Measurements from ENCODE around the gene SACS.

SACS gene

GRCh38 chr13:23473221-23473620 lies 39.7 kb upstream of the SACS start:
- H3K9ac ChIP-seq (ENCODE audit: low read length) = no peak overlapping the region
- H3K4me1 ChIP-seq (ENCODE audit: insufficient read depth, low read length, severe bottlenecking) = no peaks in the 10 kb centered on the region
- H3K36me3 ChIP-seq (ENCODE audit: insufficient read depth, low read length) = no peaks in the 10 kb centered on the region
- H3F3A ChIP-seq (ENCODE audit: insufficient read depth, low read length) = no peaks in the 10 kb centered on the region
- no peak overlapping the region for H3K4me3 ChIP-seq (ENCODE audit: low read depth, low read length, poor library complexity, severe bottlenecking)
- no peaks in the 10 kb centered on the region for H3K27me3 ChIP-seq (ENCODE audit: insufficient read depth, low read length)
- H2AFZ ChIP-seq (ENCODE audit: low read length) = no peak overlapping the region
- no peaks in the 10 kb centered on the region for H4K20me1 ChIP-seq (ENCODE audit: insufficient read depth, low read length)
- no peaks in the 10 kb centered on the region for H3K9me2 ChIP-seq (ENCODE audit: low read depth, low read length)
- H3K27ac ChIP-seq (ENCODE audit: low read depth, low read length, poor library complexity, severe bottlenecking) = no peak overlapping the region
- TF ChIP-seq EZH2 (IDR thresholded peaks at IDR 0.05; ENCODE audit: borderline replicate concordance, low read length) = no peak
- TF ChIP-seq, protein P1, sequence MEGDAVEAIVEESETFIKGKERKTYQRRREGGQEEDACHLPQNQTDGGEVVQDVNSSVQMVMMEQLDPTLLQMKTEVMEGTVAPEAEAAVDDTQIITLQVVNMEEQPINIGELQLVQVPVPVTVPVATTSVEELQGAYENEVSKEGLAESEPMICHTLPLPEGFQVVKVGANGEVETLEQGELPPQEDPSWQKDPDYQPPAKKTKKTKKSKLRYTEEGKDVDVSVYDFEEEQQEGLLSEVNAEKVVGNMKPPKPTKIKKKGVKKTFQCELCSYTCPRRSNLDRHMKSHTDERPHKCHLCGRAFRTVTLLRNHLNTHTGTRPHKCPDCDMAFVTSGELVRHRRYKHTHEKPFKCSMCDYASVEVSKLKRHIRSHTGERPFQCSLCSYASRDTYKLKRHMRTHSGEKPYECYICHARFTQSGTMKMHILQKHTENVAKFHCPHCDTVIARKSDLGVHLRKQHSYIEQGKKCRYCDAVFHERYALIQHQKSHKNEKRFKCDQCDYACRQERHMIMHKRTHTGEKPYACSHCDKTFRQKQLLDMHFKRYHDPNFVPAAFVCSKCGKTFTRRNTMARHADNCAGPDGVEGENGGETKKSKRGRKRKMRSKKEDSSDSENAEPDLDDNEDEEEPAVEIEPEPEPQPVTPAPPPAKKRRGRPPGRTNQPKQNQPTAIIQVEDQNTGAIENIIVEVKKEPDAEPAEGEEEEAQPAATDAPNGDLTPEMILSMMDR (IDR thresholded peaks at IDR 0.05; ENCODE audit: low read length) = no peak
- no peaks in the 10 kb centered on the region for H3K79me2 ChIP-seq (ENCODE audit: insufficient read depth, low read length)
- no peak overlapping the region for H3K4me2 ChIP-seq (ENCODE audit: low read length)
- no peaks in the 10 kb centered on the region for H3K9me3 ChIP-seq (ENCODE audit: low read length)

- Histone ChIP-seq H3K4me3 (ENCODE audit: low read depth, low read length, poor library complexity, severe bottlenecking) (no peak overlapping the region), H3F3A (ENCODE audit: insufficient read depth, low read length) (no peaks in the 10 kb centered on the region), H4K20me1 (ENCODE audit: insufficient read depth, low read length) (no peaks in the 10 kb centered on the region), H3K36me3 (ENCODE audit: insufficient read depth, low read length) (no peaks in the 10 kb centered on the region), H2AFZ (ENCODE audit: low read length) (no peak overlapping the region), H3K27me3 (ENCODE audit: insufficient read depth, low read length) (no peaks in the 10 kb centered on the region), H3K9me3 (ENCODE audit: low read length) (no peaks in the 10 kb centered on the region), H3K9me2 (ENCODE audit: low read depth, low read length) (no peaks in the 10 kb centered on the region), H3K4me1 (ENCODE audit: insufficient read depth, low read length, severe bottlenecking) (no peaks in the 10 kb centered on the region), H3K4me2 (ENCODE audit: low read length) (no peak overlapping the region), H3K79me2 (ENCODE audit: insufficient read depth, low read length) (no peaks in the 10 kb centered on the region), H3K27ac (ENCODE audit: low read depth, low read length, poor library complexity, severe bottlenecking) (no peak overlapping the region), H3K9ac (ENCODE audit: low read length) (no peak overlapping the region)
- TF ChIP-seq EZH2 (IDR thresholded peaks at IDR 0.05; ENCODE audit: borderline replicate concordance, low read length) = no peak
- TF ChIP-seq, protein P1 (IDR thresholded peaks at IDR 0.05; ENCODE audit: low read length) = no peak
These were observed 38.7 kb upstream of the SACS start for GRCh38 chr13:23472189-23472588.

- no peaks in the 10 kb centered on the region for H3K4me1 ChIP-seq (ENCODE audit: insufficient read depth, low read length, severe bottlenecking)
- no peaks in the 10 kb centered on the region for H3K27me3 ChIP-seq (ENCODE audit: insufficient read depth, low read length)
- H3K9ac ChIP-seq (ENCODE audit: low read length) = no peak overlapping the region
- no peaks in the 10 kb centered on the region for H3K9me3 ChIP-seq (ENCODE audit: low read length)
- no peaks in the 10 kb centered on the region for H3K36me3 ChIP-seq (ENCODE audit: insufficient read depth, low read length)
- H3K4me2 ChIP-seq (ENCODE audit: low read length) = no peak overlapping the region
- TF ChIP-seq EZH2 (IDR thresholded peaks at IDR 0.05; ENCODE audit: borderline replicate concordance, low read length) = no peak
- TF ChIP-seq, protein P1 (IDR thresholded peaks at IDR 0.05; ENCODE audit: low read length) = no peak
- H3K4me3 ChIP-seq (ENCODE audit: low read depth, low read length, poor library complexity, severe bottlenecking) = no peak overlapping the region
- no peak overlapping the region for H2AFZ ChIP-seq (ENCODE audit: low read length)
- no peaks in the 10 kb centered on the region for H3K79me2 ChIP-seq (ENCODE audit: insufficient read depth, low read length)
- H3F3A ChIP-seq (ENCODE audit: insufficient read depth, low read length) = no peaks in the 10 kb centered on the region
- no peaks in the 10 kb centered on the region for H3K9me2 ChIP-seq (ENCODE audit: low read depth, low read length)
- H4K20me1 ChIP-seq (ENCODE audit: insufficient read depth, low read length) = no peaks in the 10 kb centered on the region
- no peak overlapping the region for H3K27ac ChIP-seq (ENCODE audit: low read depth, low read length, poor library complexity, severe bottlenecking)
These were observed 37.5 kb upstream of the SACS start for GRCh38 chr13:23470790-23471614.

All from OCI-LY1 (cell line).